GM18498 (cell line): ENCODE results near the gene PAX7.

Source experiments
- ATAC-seq: cut with Tn5 transposase; IDR thresholded peaks from one replicate; pipeline ENCODE4 v1.9.1; 2021; ENCODE audit warnings: mild to moderate bottlenecking, moderate library complexity; ENCODE audit not compliant: unreplicated experiment

The PAX7 gene

GRCh38 chr1:18787825-18788385, 157.3 kb downstream of the PAX7 start:
- no peak for ATAC-seq

- ATAC-seq: no peak
Measured at GRCh38 chr1:18789246-18789645, 158.6 kb downstream of the PAX7 start.

GRCh38 chr1:18792747-18793146, 162.1 kb downstream of the PAX7 start:
- ATAC-seq: no peak

GRCh38 chr1:18793164-18793563, 162.5 kb downstream of the PAX7 start:
- no peak for ATAC-seq

GRCh38 chr1:18794051-18794450, 163.4 kb downstream of the PAX7 start:
- ATAC-seq: no peak

- ATAC-seq: no peak
Measured at GRCh38 chr1:18794561-18794960, 163.9 kb downstream of the PAX7 start.

- ATAC-seq: no peak
Measured at GRCh38 chr1:18795002-18795689, 164.5 kb downstream of the PAX7 start.

GRCh38 chr1:18796950-18797349, 166.3 kb downstream of the PAX7 start:
- no peak for ATAC-seq
